Measurements from ENCODE around the gene ADK. TPM values are rescaled to one million over a fixed set of nuclear protein-coding genes. Genes with fewer than 3 reads are reported as not detected.
"Not testable (repeated sequence)": the region's sequence is repeated elsewhere in the genome, so short reads cannot be mapped to it uniquely, and the experiment has no call there.

ADK gene
- total and polyA plus RNA-seq, 8 donors: 7.2 to 66.1 (median 21.5) TPM

- no peaks in the 10 kb centered on the region for H3K9me3 ChIP-seq
- no peak overlapping the region for H3K4me3 ChIP-seq
- H3K27me3 ChIP-seq: no peaks in the 10 kb centered on the region
- 82 to 98% (median 90%) methylated on average over 1 of the region's 1 CpG for WGBS, 5 donors
- intact Hi-C loops (cut with DNase I; ENCODE audit: low total_unique reads): no loop called here
- H3K27ac ChIP-seq: no peak overlapping the region
- TF ChIP-seq POLR2AphosphoS5 (IDR thresholded peaks at IDR 0.05) (no peak), CTCF (IDR thresholded peaks at IDR 0.05) (no peak), POLR2A (IDR thresholded peaks at IDR 0.05) (no peak), EP300 (IDR thresholded peaks at IDR 0.05) (no peak)
- DNase-seq: no peak
- H3K36me3 ChIP-seq: no peaks in the 10 kb centered on the region
- peaks cover 0 to 5% (median 0%) of the 10 kb centered on the region in 4 donors for H3K4me1 ChIP-seq
Observed at GRCh38 chr10:74453169-74453568, 302.1 kb downstream of the ADK start.

- H3K27ac ChIP-seq; H3K4me3 ChIP-seq; H3K4me1 ChIP-seq; H3K9me3 ChIP-seq; intact Hi-C loops (cut with DNase I; ENCODE audit: low total_unique reads); DNase-seq; H3K27me3 ChIP-seq; H3K36me3 ChIP-seq: not testable (repeated sequence)
- WGBS, 5 donors: 92 to 100% (median 97%) methylated on average over 1 of the region's 1 CpG
Observed at GRCh38 chr10:74457478-74457877, 306.5 kb downstream of the ADK start.

GRCh38 chr10:74460812-74461211 is 309.8 kb downstream of the ADK start:
- WGBS, 5 donors: 11 to 42% (median 21%) methylated on average over 1 of the region's 1 CpG
- DNase-seq: peak in 1 of 2 donors; percentile 19
- Histone ChIP-seq H3K36me3 (no peaks in the 10 kb centered on the region), H3K27me3 (no peaks in the 10 kb centered on the region), H3K4me1 (peaks cover 0 to 9% (median 0%) of the 10 kb centered on the region in 4 donors), H3K4me3 (no peak overlapping the region), H3K9me3 (no peaks in the 10 kb centered on the region), H3K27ac (peak overlapping the region in 1 of 5 donors; percentile 41)
- intact Hi-C loops (cut with DNase I; ENCODE audit: low total_unique reads): no loop called here
- TF ChIP-seq POLR2A (IDR thresholded peaks at IDR 0.05): no peak
- TF ChIP-seq POLR2AphosphoS5 (IDR thresholded peaks at IDR 0.05): no peak

GRCh38 chr10:74474022-74474713 is 323.1 kb downstream of the ADK start:
- no peak overlapping the region for H3K27ac ChIP-seq
- no peak overlapping the region for H3K4me3 ChIP-seq
- no peaks in the 10 kb centered on the region for H3K9me3 ChIP-seq
- WGBS, 5 donors: 96 to 99% (median 97%) methylated on average over 7 of the region's 7 CpGs
- DNase-seq: no peak
- no peak for TF ChIP-seq POLR2AphosphoS5 (IDR thresholded peaks at IDR 0.05)
- TF ChIP-seq POLR2A (IDR thresholded peaks at IDR 0.05): no peak
- no peak for TF ChIP-seq EP300 (IDR thresholded peaks at IDR 0.05)
- TF ChIP-seq CTCF (IDR thresholded peaks at IDR 0.05): no peak
- intact Hi-C loops (cut with DNase I; ENCODE audit: low total_unique reads): no loop called here
- H3K27me3 ChIP-seq: no peaks in the 10 kb centered on the region
- no peaks in the 10 kb centered on the region for H3K4me1 ChIP-seq
- no peaks in the 10 kb centered on the region for H3K36me3 ChIP-seq

GRCh38 chr10:74476162-74476706 is 325.2 kb downstream of the ADK start:
- H3K4me3 ChIP-seq; H3K27me3 ChIP-seq; H3K36me3 ChIP-seq; DNase-seq; intact Hi-C loops (cut with DNase I; ENCODE audit: low total_unique reads); H3K4me1 ChIP-seq; H3K27ac ChIP-seq; H3K9me3 ChIP-seq: not testable (repeated sequence)
- WGBS, 5 donors: 85 to 90% (median 87%) methylated on average over 10 of the region's 10 CpGs

- no peaks in the 10 kb centered on the region for H3K4me1 ChIP-seq
- H3K27me3 ChIP-seq: no peaks in the 10 kb centered on the region
- peaks cover 0 to 4% (median 0%) of the 10 kb centered on the region in 4 donors for H3K36me3 ChIP-seq
- no peak overlapping the region for H3K27ac ChIP-seq
- H3K4me3 ChIP-seq: no peak overlapping the region
- TF ChIP-seq POLR2AphosphoS5 (IDR thresholded peaks at IDR 0.05): no peak
- no peak for TF ChIP-seq POLR2A (IDR thresholded peaks at IDR 0.05)
- no peak for TF ChIP-seq EP300 (IDR thresholded peaks at IDR 0.05)
- no peak for TF ChIP-seq CTCF (IDR thresholded peaks at IDR 0.05)
- peaks cover 0 to 7% (median 0%) of the 10 kb centered on the region in 4 donors for H3K9me3 ChIP-seq
- no peak for DNase-seq
- intact Hi-C loops (cut with DNase I; ENCODE audit: low total_unique reads): no loop called here
- WGBS, 5 donors: 90 to 100% (median 100%) methylated on average over 1 of the region's 1 CpG
Observed at GRCh38 chr10:74480778-74481177, 329.8 kb downstream of the ADK start.

Data from stomach (tissue), 9 donors.